ENCODE results near the gene SLC19A1. TPM values are rescaled to one million over a fixed set of nuclear protein-coding genes. Genes with fewer than 3 reads are reported as not detected.

The SLC19A1 gene
- total RNA-seq, result 21.7 TPM

DNA sequence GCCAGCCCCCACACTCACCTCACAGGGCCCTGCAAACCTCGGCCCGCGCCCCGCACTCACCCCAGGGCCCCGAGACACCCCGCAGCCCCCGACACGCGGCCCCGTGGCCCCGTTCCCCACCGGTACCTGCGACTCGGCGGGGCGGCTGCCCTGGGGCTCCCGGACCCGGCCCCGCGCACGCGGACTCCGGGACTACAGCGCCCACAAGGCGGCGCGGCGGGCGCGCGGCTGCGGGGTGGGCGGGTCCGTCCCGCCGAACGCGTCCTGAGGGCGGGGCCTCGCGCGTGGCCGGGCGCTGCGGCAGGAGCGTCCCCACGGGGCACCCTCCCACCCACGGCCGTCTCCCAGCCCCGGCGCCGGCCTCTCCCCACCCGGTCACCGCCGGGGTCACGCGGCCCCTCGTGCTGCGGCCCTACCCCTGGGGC lies at the start of gene SLC19A1:
TSS of gene SLC19A1 (minus strand) at position 199 of the 425 bp plus-strand sequence. CDS start 4,481 bp downstream, outside the sequence.

Other genes with a start within 250 kb of the SLC19A1 start
- 136 TPM for gene COL18A1, start 137.3 kb downstream of the SLC19A1 start, total RNA-seq
- 72.0 TPM for gene PCBP3, start 101.3 kb upstream of the SLC19A1 start, total RNA-seq